Measurements from ENCODE around the gene AEBP1. TPM values are rescaled to one million over a fixed set of nuclear protein-coding genes. Genes with fewer than 3 reads are reported as not detected.

AEBP1 gene
- total RNA-seq, 2 experiments from 2014 or later: 0.30 to 0.38 TPM

DNA sequence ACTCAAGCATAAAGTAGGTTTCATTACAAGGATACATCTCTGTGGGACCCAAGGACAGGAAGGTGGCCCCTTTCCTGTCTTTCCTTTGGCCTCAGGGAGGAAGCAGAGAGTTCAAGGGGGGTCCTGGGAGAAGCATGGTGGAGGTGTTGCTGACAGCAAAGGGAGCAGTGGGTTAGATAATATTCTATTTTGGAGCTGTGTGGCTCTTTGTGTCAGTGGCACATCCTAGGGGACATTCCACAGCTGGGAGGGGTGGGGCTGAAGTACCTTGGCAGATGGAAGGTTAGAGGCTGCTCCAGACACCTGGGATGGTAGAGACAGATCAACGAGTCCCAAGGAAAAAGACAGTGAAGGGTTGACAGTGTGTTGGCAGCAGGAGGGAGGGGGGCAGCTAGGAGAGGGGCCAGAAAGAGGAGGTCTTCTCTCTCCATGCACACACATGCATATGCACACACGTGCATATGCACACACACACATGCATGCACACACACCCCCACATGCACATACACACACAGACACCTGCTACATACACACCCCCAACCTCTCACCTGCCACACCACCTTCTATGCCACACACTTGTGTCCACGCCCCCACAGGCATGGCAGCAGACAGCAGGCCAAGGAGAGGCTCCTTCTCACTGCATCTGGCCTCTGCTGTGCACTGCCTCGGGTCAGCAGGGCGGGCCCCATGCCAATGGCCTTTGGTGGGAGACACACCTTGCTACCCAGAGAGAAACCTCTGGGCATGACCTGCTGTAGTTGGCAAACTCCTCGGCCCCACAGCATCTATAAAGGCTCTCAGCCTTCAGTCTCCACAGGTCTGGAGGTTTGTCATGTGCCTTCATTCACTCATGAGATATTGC, 24.8 kb downstream of the AEBP1 start:
- POLR2A ChIA-PET: no interaction called here
- Mint-ChIP-seq H3K9me3 (no peaks in the 10 kb centered on the region), H3K4me3 (no peak overlapping the region), H3K36me3 (ENCODE audit: low read depth) (no peaks in the 10 kb centered on the region), H3K4me1 (peaks cover 10% of the 10 kb centered on the region), H3K27me3 (peaks cover 14% of the 10 kb centered on the region), H3K27ac (no peak overlapping the region)
- no peak for DNase-seq
- CTCF ChIA-PET: no interaction called here

DNA sequence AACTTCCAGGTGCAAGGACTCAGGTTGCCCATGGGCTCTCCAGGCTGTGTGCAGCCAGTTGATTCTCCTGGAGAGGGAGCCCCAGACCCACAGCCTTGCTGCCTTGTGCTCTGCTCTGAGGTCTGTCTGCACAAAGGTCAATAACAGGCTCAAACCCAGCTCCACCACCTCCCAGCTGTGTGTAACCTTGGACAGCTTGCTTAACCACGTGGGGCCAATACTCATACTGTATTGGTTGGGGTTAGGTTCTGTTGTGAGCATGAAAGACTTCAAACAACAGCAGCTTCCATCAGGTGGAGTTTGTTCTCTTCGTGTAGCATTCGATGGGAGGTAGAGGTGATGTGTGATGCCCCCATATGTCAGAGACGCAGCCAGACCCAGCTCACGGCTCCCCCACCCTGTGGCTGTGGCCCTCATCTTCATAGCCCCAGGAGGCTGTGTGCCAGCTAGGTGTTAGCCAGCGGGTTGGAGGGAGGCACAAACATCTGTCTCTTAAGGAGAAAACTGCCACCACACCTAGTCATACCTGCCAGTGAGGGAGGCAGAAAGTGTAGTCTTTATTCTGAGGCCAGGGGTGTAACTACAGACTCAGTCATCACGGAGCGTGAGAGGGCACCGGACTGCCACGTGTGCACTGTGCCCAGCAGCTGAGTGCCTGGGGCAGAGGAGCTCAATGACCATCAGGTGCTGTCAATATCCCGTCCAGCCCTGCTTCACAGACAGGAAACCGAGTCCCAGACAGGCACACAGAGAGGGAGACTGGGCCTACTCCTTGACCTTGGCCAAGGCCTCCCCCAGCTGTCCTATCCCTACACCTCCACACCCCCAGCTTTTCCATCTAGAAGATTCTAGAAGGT, 27.3 kb downstream of the AEBP1 start:
- no peaks in the 10 kb centered on the region for H3K9me3 Mint-ChIP-seq

DNA sequence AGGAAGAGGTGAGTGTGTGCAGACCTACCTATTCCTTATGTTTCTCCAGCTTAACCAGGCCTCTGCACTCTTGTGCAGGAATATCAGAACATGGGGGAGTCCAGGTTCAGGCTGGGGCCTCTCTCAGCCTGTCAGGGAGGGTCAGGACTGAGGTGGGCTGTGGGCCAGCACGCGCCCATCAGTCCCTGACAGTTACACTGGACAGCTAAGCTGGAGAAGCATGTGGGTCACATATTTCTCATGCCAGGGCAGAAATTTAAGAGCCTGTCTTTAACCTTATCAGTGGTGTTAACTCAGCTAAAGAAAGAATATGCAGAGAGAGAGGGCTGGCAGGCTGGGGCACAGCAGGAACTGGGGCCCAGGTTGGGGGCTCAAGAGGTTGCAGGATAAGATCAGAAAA, 27.9 kb downstream of the AEBP1 start:
- H3K27ac Mint-ChIP-seq: no peak overlapping the region
- DNase-seq: no peak
- ChIA-PET POLR2A (interaction anchor here (1.4 to 1.9 kb wide), 2 partner anchors 10 to 15 kb away, joined by 4 to 8 read pairs; no protein-coding TSS in a partner anchor), CTCF (no interaction called here)
- H3K4me3 Mint-ChIP-seq: no peak overlapping the region
- peaks cover 7% of the 10 kb centered on the region for H3K4me1 Mint-ChIP-seq
- no peaks in the 10 kb centered on the region for H3K9me3 Mint-ChIP-seq
- no peaks in the 10 kb centered on the region for H3K36me3 Mint-ChIP-seq (ENCODE audit: low read depth)
- H3K27me3 Mint-ChIP-seq: peaks cover 3% of the 10 kb centered on the region

More for the DNA sequence above, 27.3 kb downstream of the AEBP1 start:
- CTCF ChIA-PET: no interaction called here
- POLR2A ChIA-PET: interaction anchor here (1.4 to 1.9 kb wide), 2 partner anchors 9 to 15 kb away, joined by 4 to 8 read pairs; no protein-coding TSS in a partner anchor
- Mint-ChIP-seq H3K27me3 (peaks cover 9% of the 10 kb centered on the region), H3K4me3 (no peak overlapping the region), H3K36me3 (ENCODE audit: low read depth) (no peaks in the 10 kb centered on the region), H3K4me1 (peaks cover 7% of the 10 kb centered on the region), H3K27ac (no peak overlapping the region)
- DNase-seq: no peak

DNA sequence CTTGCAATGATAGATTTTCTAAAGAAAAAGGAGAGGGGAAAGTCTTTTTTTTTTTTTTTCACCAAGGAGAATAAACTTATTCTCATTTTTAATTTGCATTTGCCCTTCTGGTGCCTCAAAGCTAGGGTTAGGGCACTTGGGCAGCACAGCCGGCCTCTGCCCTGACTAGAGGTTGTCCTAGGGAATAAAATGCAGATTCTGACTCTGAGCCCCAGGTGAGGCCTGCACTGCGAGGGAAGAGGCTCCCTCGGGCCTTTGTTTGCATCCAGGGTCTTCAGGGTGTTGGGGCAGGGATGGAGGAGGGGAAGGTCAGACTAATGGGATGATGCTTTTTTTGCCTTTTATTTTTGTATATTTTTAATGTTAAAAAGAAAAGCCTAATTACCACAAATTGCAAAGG, 29.1 kb downstream of the AEBP1 start:
- ChIA-PET POLR2A (no interaction called here), CTCF (no interaction called here)
- Mint-ChIP-seq H3K36me3 (ENCODE audit: low read depth) (no peaks in the 10 kb centered on the region), H3K9me3 (no peaks in the 10 kb centered on the region), H3K4me1 (peaks cover 9% of the 10 kb centered on the region), H3K27ac (no peak overlapping the region), H3K27me3 (no peaks in the 10 kb centered on the region), H3K4me3 (no peak overlapping the region)
- DNase-seq: no peak

DNA sequence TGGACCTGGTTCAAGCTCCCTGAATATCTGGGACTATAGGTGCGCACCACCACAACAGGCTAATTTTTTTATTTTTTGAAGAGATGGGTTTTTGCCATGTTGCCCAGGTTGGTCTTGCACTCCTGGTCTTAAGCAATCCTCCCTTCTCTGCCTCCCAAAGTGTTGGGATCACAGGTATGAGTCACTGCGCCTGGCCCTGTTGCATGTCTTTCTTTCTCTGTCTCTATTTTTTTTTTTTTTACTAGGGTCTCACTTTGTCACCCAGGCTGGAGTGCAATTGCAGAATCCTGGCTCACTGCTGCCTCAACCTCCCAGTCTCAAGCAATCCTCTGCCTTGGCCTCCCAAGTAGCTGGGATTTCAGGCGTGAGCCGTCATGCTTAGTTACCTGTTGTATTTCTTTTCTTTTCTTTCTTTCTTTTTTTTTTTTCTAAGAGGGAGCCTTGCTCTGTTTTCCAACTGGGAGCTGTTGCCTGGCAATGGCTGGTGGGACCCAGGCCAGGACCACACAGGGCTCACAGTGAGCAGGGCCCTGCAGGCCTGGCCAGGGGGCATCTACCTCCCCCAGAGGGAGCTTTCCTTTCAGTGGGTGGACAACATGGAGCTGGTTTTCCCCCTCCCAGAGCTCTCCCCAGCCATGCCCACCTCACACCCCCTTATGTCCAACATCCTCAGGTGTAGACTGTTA, 30.9 kb downstream of the AEBP1 start:
- Mint-ChIP-seq H3K27me3 (no peaks in the 10 kb centered on the region), H3K36me3 (ENCODE audit: low read depth) (no peaks in the 10 kb centered on the region), H3K4me3 (no peak overlapping the region), H3K27ac (no peak overlapping the region), H3K4me1 (peaks cover 5% of the 10 kb centered on the region), H3K9me3 (no peaks in the 10 kb centered on the region)
- ChIA-PET CTCF (no interaction called here), POLR2A (no interaction called here)
- no peak for DNase-seq

DNA sequence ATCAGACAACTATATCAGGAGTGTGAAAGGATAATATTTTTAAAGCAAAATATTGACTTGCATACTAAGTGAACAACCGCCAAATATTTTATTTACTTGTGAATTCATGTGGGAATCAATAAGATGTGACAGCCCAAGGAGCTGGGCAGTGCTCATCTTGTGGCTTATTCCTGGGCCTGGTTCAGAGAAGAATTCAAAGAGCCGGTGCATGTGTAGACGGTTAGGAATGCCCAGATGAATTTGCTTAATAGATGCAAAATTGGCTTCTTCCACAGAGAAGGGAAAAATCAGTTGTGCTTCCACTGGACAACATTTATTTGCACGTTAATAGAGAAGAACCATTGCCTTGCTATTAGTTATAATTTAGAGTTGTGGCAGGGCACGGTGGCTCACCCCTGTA, 32.6 kb downstream of the AEBP1 start:
- ChIA-PET POLR2A (no interaction called here), CTCF (no interaction called here)
- no peaks in the 10 kb centered on the region for H3K9me3 Mint-ChIP-seq
- H3K36me3 Mint-ChIP-seq (ENCODE audit: low read depth): no peaks in the 10 kb centered on the region
- DNase-seq: no peak
- no peak overlapping the region for H3K4me3 Mint-ChIP-seq
- peaks cover 1% of the 10 kb centered on the region for H3K4me1 Mint-ChIP-seq
- no peak overlapping the region for H3K27ac Mint-ChIP-seq
- H3K27me3 Mint-ChIP-seq: no peaks in the 10 kb centered on the region

DNA sequence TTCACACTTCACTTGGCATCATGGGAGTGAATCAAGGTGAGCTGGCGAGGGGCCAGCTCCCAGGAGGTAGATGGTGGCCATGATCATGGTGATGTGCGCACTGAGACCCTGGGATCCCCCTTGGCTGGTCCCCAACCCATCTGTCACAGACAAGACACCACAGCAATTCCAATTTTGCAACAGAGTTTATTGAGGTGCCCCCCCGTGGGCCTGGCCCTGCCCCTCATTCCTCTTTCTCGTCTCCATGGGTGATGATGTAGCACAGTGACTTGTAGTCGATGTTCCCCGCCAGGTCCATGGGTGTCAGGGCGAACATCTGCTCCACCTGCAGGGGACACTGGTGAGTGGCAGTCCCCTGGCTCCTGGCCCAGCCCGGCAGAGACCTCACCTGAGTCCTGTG, 34.6 kb downstream of the AEBP1 start:
- DNase-seq: no peak
- Mint-ChIP-seq H3K27ac (no peak overlapping the region), H3K4me3 (no peak overlapping the region), H3K9me3 (no peaks in the 10 kb centered on the region), H3K4me1 (peaks cover 1% of the 10 kb centered on the region), H3K27me3 (peaks cover 4% of the 10 kb centered on the region), H3K36me3 (ENCODE audit: low read depth) (no peaks in the 10 kb centered on the region)
- CTCF ChIA-PET: no interaction called here
- POLR2A ChIA-PET: no interaction called here

DNA sequence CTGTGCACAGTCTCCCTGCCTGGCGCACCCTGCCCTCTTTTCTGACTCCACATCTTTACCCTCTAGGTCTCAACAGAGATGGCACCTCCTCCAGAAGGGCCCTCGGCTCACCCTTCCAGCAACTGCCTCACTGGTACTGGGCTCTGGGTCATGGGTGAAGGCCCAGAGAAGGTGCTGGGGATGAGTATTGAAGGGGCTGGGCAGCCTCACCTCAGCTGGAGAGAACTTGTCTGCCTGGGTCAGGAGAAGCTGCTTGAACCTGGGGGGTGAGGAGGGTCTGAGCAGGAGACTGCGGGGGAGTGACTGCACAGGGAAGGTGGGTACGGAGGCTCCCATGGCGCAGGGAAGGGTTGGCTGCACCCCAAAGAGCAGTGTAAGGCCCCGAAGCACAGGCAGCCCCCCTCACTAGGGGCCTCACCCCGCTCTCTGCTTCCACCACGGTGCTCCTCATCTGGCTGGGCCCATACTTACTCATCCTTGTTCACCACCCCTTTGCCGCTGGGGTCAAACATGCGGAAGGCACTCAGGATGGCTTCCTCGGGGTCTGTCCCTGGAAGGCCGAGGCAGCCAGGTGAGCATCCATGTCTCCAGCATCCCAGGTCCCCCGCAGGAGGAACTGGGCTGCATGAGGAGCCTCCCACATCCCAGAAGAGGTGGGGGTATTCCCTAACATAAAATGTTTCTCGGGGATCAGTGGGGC, 35.3 kb downstream of the AEBP1 start:
- CTCF ChIA-PET: no interaction called here
- H3K27ac Mint-ChIP-seq: no peak overlapping the region
- POLR2A ChIA-PET: interaction anchor here (1.0 kb wide), 1 partner anchor 11 kb away, joined by 3 read pairs; no protein-coding TSS in a partner anchor

DNA sequence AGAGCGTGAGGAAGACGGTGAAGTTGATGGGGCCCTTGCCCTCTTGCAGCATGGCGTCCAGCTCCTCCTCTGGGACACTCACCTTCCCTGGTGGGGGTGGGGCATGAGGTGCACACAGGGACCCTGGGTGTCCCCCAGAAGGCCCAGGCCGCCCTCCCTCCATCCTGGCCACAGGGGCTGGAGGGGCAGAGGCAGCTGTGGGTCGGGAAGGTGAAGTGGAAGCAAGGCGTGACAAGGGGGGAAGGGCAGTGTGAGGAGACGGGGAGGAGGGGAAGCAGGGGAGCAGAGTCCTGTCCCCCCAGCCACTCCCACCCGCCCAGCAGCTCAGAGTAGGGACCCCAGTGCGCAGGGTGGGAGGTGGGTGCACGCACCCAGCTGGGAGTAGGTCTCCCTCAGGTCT, 36.2 kb downstream of the AEBP1 start:
- Mint-ChIP-seq H3K27ac (no peak overlapping the region), H3K27me3 (peaks cover 15% of the 10 kb centered on the region), H3K4me1 (peaks cover 1% of the 10 kb centered on the region), H3K36me3 (ENCODE audit: low read depth) (no peaks in the 10 kb centered on the region), H3K9me3 (no peaks in the 10 kb centered on the region), H3K4me3 (no peak overlapping the region)
- POLR2A ChIA-PET: interaction anchor here (1.0 kb wide), 1 partner anchor 11 kb away, joined by 3 read pairs; no protein-coding TSS in a partner anchor
- no peak for DNase-seq
- CTCF ChIA-PET: no interaction called here

More for the DNA sequence above, 35.3 kb downstream of the AEBP1 start:
- no peaks in the 10 kb centered on the region for H3K9me3 Mint-ChIP-seq
- H3K4me1 Mint-ChIP-seq: peaks cover 1% of the 10 kb centered on the region
- DNase-seq: no peak
- H3K36me3 Mint-ChIP-seq (ENCODE audit: low read depth): no peaks in the 10 kb centered on the region
- H3K27me3 Mint-ChIP-seq: peaks cover 7% of the 10 kb centered on the region
- H3K4me3 Mint-ChIP-seq: no peak overlapping the region

DNA sequence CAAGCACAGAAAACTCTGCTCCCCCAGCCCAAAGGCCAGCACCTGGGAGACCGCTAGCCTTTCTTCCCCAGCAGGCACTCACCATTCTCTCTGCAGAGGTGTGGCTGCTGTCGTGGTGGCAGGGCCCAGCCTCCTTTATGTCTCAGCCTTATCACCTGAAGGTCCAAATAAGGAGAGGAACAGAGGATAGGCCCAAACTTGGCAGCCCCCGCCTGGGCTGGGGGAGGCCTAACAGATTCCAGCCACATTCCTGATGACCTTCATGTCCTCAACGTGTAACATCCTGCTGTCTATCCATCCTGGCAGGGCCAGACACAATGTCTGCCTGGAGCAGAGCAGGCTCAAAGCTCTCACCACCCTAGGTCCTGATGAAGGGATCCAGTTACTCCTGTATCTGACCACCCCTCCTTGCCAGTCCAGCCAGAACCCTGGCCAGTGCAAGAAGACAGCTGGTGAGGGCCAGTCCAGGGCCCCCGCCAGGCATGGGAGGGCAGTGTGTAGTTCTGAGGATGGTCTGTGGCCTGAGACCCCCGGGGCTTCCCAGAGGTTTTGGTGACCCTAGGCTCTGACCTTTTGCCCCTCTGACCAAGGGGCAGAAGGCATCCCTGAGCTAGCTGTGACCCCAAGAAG, 37.2 kb downstream of the AEBP1 start, which contains the start of gene MYL7:
MYL7 (minus strand) TSS at position 112 of the 630 bp plus-strand sequence; CDS start at position 85, 27 bp downstream.
- peaks cover 6% of the 10 kb centered on the region for H3K4me1 Mint-ChIP-seq
- H3K4me3 Mint-ChIP-seq: no peak within 1 kb of the TSS
- H3K36me3 Mint-ChIP-seq (ENCODE audit: low read depth): no peaks in the 10 kb centered on the region
- H3K9me3 Mint-ChIP-seq: no peaks in the 10 kb centered on the region
- ChIA-PET POLR2A (no interaction called here), CTCF (no interaction called here)
- H3K27me3 Mint-ChIP-seq: peaks cover 17% of the 10 kb centered on the region
- no peak for DNase-seq
- no peak within 1 kb of the TSS for H3K27ac Mint-ChIP-seq

DNA sequence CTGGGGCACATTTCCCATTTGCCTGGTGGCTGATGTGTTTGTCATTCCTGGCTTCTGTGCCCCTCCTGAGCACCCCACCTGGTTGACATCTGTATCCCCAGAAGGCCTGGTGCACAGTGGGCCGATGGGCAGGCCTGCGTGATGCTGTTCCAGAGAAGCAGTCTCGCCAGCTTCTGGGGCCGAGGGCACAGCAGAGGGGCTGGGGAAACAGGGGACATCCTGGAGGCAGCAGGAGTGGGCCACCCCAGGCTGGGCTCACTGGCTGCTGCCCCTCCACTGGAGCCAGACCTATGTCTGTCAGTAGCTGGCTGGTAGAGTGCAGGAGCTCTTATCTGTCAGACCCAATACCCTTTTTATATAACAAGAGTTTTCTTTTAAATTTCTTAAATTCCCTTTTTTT, 37.9 kb downstream of the AEBP1 start:
- no peak overlapping the region for H3K27ac Mint-ChIP-seq
- ChIA-PET POLR2A (no interaction called here), CTCF (no interaction called here)
- no peaks in the 10 kb centered on the region for H3K36me3 Mint-ChIP-seq (ENCODE audit: low read depth)
- DNase-seq: no peak
- peaks cover 17% of the 10 kb centered on the region for H3K27me3 Mint-ChIP-seq
- H3K4me1 Mint-ChIP-seq: peaks cover 7% of the 10 kb centered on the region
- H3K9me3 Mint-ChIP-seq: no peaks in the 10 kb centered on the region
- H3K4me3 Mint-ChIP-seq: no peak overlapping the region

DNA sequence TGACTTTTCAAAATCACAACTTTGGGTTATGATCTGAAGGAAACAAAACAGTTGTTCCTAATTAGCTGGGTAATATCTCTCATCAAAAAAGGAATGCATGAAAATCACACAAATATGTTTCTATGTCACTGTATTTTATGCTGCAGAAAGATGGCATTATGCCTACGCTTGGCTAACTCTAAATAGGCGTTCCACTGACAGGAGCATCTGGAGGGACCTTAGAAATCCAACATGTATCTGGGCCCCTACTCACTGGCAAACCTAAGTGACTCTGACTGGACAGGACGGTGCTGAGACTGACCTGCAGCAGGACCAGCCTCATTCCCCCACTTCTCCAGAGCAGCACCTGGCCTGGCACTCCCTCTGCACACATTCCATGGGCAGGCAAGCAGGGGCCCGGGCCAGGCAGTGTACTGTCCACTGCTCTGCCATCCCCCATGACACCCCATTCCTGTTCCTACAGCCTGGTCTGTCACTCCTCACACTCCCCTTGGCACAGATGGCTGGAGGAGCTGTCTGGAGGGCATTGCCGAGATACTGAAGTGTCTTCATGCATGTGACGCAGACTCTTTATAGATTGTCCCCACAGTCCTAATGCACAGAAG, 39.6 kb downstream of the AEBP1 start:
- peaks cover 6% of the 10 kb centered on the region for H3K4me1 Mint-ChIP-seq
- no peaks in the 10 kb centered on the region for H3K36me3 Mint-ChIP-seq (ENCODE audit: low read depth)
- H3K4me3 Mint-ChIP-seq: no peak overlapping the region
- no peak for DNase-seq
- CTCF ChIA-PET: no interaction called here
- no peaks in the 10 kb centered on the region for H3K9me3 Mint-ChIP-seq
- H3K27ac Mint-ChIP-seq: no peak overlapping the region
- POLR2A ChIA-PET: interaction anchor here (0.9 kb wide), 1 partner anchor 20 kb away, joined by 3 read pairs; the partner anchor contains the start of gene POLD2
- H3K27me3 Mint-ChIP-seq: peaks cover 17% of the 10 kb centered on the region

All from activated CD4-positive, alpha-beta memory T cell treated with anti-CD3 and anti-CD28 coated beads, Interleukin-2, amount 10 ng/mL, durations not matched to agents 7 days and 5 days (primary cell).